Stomach (tissue), 4 donors: ENCODE measurements around the gene ZMIZ1.
"Not testable (repeated sequence)": the region's sequence is repeated elsewhere in the genome, so short reads cannot be mapped to it uniquely, and the experiment has no call there.

ENCODE experiments used
- EP300 ChIP-seq: sonication (generic); formaldehyde crosslinking; IDR thresholded peaks from one replicate; pipeline ENCODE4 v1.6.1; 2017; ENCODE audit warnings: antibody characterized with exemption
- POLR2A ChIP-seq, 4 donors: fragments of 450-650 bp; IDR thresholded peaks; one replicate each; pipeline ENCODE4 v1.6.1; 2016; ENCODE audit warnings: antibody characterized with exemption in 4 of 4, control low read depth in 2 of 4, mild to moderate bottlenecking in 1 of 4, moderate library complexity in 1 of 4
- POLR2AphosphoS5 ChIP-seq, 3 donors: sonication (generic); formaldehyde crosslinking; IDR thresholded peaks; one replicate each; pipeline ENCODE4 v1.6.1; 2016; ENCODE audit warnings: antibody characterized with exemption in 3 of 3
- TF ChIP-seq, protein P1 (sequence below), 7 experiments: fragments of 450-650 bp in 4 of 7; fragments of 200-600 bp in 3 of 7; sonication (generic) in 3 of 7; IDR thresholded peaks; one replicate each; pipeline ENCODE4 v1.5.1; 2016 to 2019; ENCODE audit warnings: antibody characterized with exemption in 7 of 7, control low read depth in 2 of 7, mild to moderate bottlenecking in 1 of 7

DNA sequence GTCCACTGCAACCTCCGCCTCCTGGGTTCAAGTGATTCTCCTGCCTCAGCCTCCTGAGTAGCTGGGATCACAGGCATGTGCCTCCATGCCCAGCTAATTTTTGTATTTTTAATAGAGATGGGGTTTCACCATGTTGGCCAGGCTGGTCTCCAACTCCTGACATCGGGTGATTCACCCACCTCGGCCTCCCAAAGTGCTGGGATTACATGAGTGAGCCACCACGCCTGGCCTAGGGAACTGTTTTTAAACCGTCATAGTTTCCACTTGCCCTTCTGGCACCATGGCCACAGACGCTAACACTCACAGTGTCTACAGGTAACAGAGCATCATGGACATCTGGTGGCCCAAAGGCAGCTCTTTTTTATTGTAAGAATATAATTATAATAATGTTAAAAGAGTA, 32.4 kb upstream of the ZMIZ1 start:
- TF ChIP-seq, protein P1, sequence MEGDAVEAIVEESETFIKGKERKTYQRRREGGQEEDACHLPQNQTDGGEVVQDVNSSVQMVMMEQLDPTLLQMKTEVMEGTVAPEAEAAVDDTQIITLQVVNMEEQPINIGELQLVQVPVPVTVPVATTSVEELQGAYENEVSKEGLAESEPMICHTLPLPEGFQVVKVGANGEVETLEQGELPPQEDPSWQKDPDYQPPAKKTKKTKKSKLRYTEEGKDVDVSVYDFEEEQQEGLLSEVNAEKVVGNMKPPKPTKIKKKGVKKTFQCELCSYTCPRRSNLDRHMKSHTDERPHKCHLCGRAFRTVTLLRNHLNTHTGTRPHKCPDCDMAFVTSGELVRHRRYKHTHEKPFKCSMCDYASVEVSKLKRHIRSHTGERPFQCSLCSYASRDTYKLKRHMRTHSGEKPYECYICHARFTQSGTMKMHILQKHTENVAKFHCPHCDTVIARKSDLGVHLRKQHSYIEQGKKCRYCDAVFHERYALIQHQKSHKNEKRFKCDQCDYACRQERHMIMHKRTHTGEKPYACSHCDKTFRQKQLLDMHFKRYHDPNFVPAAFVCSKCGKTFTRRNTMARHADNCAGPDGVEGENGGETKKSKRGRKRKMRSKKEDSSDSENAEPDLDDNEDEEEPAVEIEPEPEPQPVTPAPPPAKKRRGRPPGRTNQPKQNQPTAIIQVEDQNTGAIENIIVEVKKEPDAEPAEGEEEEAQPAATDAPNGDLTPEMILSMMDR (IDR thresholded peaks at IDR 0.05) = not testable (repeated sequence)
- not testable (repeated sequence) for TF ChIP-seq POLR2AphosphoS5 (IDR thresholded peaks at IDR 0.05); POLR2A (IDR thresholded peaks at IDR 0.05); EP300
